HEK293 (cell line): ENCODE measurements around the gene KCNMA1.

Experiments used
- CTCF ChIA-PET: fragments of 350-600 bp; formaldehyde crosslinking; extraction: SDS; loops from one replicate; lab custom pipeline; 2021; ENCODE audit warnings: antibody characterized with exemption; lab: Yijun Ruan, JAX
- POLR2A ChIA-PET: fragments of 300-600 bp; formaldehyde crosslinking; extraction: SDS; loops from one replicate; lab custom pipeline; 2020; ENCODE audit warnings: antibody characterized with exemption, inconsistent platforms; lab: Yijun Ruan, JAX
- H3K27ac ChIP-seq: fragments of 200-500 bp; sonication (Bioruptor generic); 2 replicates; pipeline ENCODE4 v1.5.1; 2014; ENCODE audit warnings: low read depth, low read length, control low read depth, inconsistent platforms; ENCODE audit errors: extremely low read depth
- H3K36me3 ChIP-seq, 2 experiments: fragments of 200-500 bp in 1 of 2; sonication (Bioruptor generic) in 1 of 2; 1 replicate in 1 of 2; 2 replicates in 1 of 2; pipeline ENCODE4 v1.5.1; 2014 to 2017; ENCODE audit warnings: inconsistent platforms in 2 of 2, low read length in 2 of 2; ENCODE audit not compliant: control insufficient read depth in 2 of 2, insufficient read depth in 1 of 2
- H3K4me1 ChIP-seq: fragments of 200-500 bp; sonication (Bioruptor generic); 2 replicates; pipeline ENCODE4 v1.5.1; 2014; ENCODE audit warnings: mild to moderate bottlenecking, low read length, inconsistent platforms; ENCODE audit not compliant: control insufficient read depth, insufficient read depth
- H3K4me3 ChIP-seq: 2 replicates; pipeline ENCODE4 v1.5.1; 2011; ENCODE audit warnings: low read depth, mild to moderate bottlenecking, control low read depth, low read length, moderate library complexity
- H3K9me3 ChIP-seq: fragments of 200-500 bp; sonication (Bioruptor generic); 2 replicates; pipeline ENCODE4 v1.5.1; 2014; ENCODE audit warnings: low read depth, low read length, inconsistent platforms; ENCODE audit not compliant: control insufficient read depth, insufficient read depth
- BCL11B ChIP-seq: fragments of 450-650 bp; formaldehyde crosslinking; IDR thresholded peaks from 2 replicates; pipeline ENCODE4 v1.5.1; 2016; ENCODE audit warnings: low read depth, missing biosample characterization, missing genetic modification characterization
- INSM2 ChIP-seq: fragments of 450-650 bp; formaldehyde crosslinking; IDR thresholded peaks from 2 replicates; pipeline ENCODE4 v1.5.1; 2016; ENCODE audit warnings: missing biosample characterization, missing genetic modification characterization
- KLF10 ChIP-seq: fragments of 450-650 bp; IDR thresholded peaks from 2 replicates; pipeline ENCODE4 v1.5.1; 2018; ENCODE audit warnings: missing biosample characterization, mild to moderate bottlenecking, missing genetic modification characterization
- MYNN ChIP-seq: fragments of 450-650 bp; formaldehyde crosslinking; IDR thresholded peaks from 2 replicates; pipeline ENCODE4 v1.5.1; 2016; ENCODE audit warnings: missing biosample characterization, missing genetic modification characterization, borderline replicate concordance
- SCRT2 ChIP-seq: fragments of 450-650 bp; formaldehyde crosslinking; IDR thresholded peaks from 2 replicates; pipeline ENCODE4 v1.5.1; 2016; ENCODE audit warnings: missing biosample characterization, missing genetic modification characterization
- ZEB2 ChIP-seq: fragments of 450-650 bp; formaldehyde crosslinking; IDR thresholded peaks from 2 replicates; pipeline ENCODE4 v1.5.1; 2016; ENCODE audit warnings: missing biosample characterization, missing genetic modification characterization
- ZNF133 ChIP-seq: fragments of 450-650 bp; formaldehyde crosslinking; IDR thresholded peaks from 2 replicates; pipeline ENCODE4 v1.5.1; 2016; ENCODE audit warnings: missing biosample characterization, missing genetic modification characterization
- ZNF501 ChIP-seq: fragments of 450-650 bp; formaldehyde crosslinking; IDR thresholded peaks from 2 replicates; pipeline ENCODE4 v1.5.1; 2016; ENCODE audit warnings: missing biosample characterization, missing genetic modification characterization
- ZNF626 ChIP-seq: fragments of 450-650 bp; sonication (Bioruptor Pico); formaldehyde crosslinking; IDR thresholded peaks from 2 replicates; pipeline ENCODE4 v1.5.1; 2018; ENCODE audit warnings: missing biosample characterization, missing genetic modification characterization, inconsistent platforms
- ZNF639 ChIP-seq: fragments of 450-650 bp; formaldehyde crosslinking; IDR thresholded peaks from 2 replicates; pipeline ENCODE4 v1.5.1; 2016; ENCODE audit warnings: missing biosample characterization, missing genetic modification characterization
- ZNF658 ChIP-seq: fragments of 450-650 bp; formaldehyde crosslinking; IDR thresholded peaks from 2 replicates; pipeline ENCODE4; 2016; ENCODE audit warnings: missing biosample characterization, missing genetic modification characterization
- ZNF701 ChIP-seq: fragments of 450-650 bp; formaldehyde crosslinking; IDR thresholded peaks from 2 replicates; pipeline ENCODE4 v1.5.1; 2016; ENCODE audit warnings: missing biosample characterization, missing genetic modification characterization
- ZNF843 ChIP-seq: fragments of 450-650 bp; formaldehyde crosslinking; IDR thresholded peaks from 2 replicates; pipeline ENCODE4 v1.5.1; 2016; ENCODE audit warnings: missing biosample characterization, missing genetic modification characterization
- TF ChIP-seq, protein P1 (sequence below): fragments of 450-650 bp; formaldehyde crosslinking; IDR thresholded peaks from 2 replicates; pipeline ENCODE4 v1.5.1; 2016; ENCODE audit warnings: missing biosample characterization, missing genetic modification characterization
- TF ChIP-seq, protein P2 (sequence below): fragments of 450-650 bp; formaldehyde crosslinking; IDR thresholded peaks from 2 replicates; pipeline ENCODE4 v1.5.1; 2016; ENCODE audit warnings: missing biosample characterization, missing genetic modification characterization

KCNMA1 gene

DNA sequence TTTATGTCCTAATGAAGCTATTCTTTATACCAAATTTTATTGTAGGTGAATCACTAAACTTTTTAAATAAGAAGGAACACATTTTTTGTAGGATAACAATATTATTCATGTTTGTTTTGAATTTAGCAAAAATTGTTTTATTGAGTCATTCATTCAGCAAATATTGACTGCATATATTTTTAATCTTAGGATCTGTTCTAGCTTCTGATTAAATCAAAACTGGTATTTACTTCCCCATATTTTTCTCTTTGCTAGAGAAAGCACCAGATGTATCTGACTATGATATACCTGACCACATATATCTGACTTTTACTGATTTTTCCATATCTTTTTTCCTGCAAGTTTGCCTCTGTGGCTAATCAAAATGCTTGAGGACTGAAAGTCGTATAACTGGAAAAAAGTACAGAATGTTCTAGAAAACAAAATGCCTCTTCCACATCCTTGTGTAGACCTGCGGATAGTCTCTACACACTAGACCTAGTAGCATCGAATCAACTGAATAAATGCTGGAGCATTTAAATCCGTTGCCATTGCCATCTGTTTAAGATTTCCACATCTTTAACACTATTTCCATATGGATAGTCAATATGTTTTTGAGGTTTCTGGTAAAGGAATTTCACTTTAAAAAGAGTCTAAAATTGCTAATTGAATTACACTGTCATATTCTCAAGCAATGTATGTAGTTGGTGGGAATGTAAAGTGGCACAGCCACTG, 594.7 kb downstream of the KCNMA1 start:
- POLR2A ChIA-PET: no interaction called here
- TF ChIP-seq ZNF658 (tag by site-specific recombination) (no peak), ZNF843 (no peak), INSM2 (tag by site-specific recombination) (no peak), ZNF639 (tag by site-specific recombination) (no peak), ZNF501 (tag by site-specific recombination) (no peak), ZNF626 (tag by site-specific recombination) (no peak), BCL11B (tag by site-specific recombination) (no peak), ZNF133 (tag by site-specific recombination) (no peak), ZEB2 (no peak), KLF10 (no peak), MYNN (tag by site-specific recombination) (no peak)
- TF ChIP-seq, protein P1, sequence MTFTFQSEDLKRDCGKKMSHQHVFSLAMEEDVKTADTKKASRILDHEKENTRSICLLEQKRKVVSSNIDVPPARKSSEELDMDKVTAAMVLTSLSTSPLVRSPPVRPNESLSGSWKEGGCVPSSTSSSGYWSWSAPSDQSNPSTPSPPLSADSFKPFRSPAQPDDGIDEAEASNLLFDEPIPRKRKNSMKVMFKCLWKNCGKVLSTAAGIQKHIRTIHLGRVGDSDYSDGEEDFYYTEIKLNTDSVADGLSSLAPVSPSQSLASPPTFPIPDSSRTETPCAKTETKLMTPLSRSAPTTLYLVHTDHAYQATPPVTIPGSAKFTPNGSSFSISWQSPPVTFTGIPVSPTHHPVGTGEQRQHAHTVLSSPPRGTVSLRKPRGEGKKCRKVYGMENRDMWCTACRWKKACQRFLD (tag by site-specific recombination): no peak
- TF ChIP-seq, protein P2, sequence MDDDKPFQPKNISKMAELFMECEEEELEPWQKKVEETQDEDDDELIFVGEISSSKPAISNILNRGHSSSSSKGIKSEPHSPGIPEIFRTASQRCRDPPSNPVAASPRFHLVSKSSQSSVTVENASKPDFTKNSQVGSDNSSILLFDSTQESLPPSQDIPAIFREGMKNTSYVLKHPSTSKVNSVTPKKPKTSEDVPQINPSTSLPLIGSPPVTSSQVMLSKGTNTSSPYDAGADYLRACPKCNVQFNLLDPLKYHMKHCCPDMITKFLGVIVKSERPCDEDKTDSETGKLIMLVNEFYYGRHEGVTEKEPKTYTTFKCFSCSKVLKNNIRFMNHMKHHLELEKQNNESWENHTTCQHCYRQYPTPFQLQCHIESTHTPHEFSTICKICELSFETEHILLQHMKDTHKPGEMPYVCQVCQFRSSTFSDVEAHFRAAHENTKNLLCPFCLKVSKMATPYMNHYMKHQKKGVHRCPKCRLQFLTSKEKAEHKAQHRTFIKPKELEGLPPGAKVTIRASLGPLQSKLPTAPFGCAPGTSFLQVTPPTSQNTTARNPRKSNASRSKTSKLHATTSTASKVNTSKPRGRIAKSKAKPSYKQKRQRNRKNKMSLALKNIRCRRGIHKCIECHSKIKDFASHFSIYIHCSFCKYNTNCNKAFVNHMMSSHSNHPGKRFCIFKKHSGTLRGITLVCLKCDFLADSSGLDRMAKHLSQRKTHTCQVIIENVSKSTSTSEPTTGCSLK (tag by site-specific recombination): no peak
- H3K27ac ChIP-seq: no peak overlapping the region
- no peaks in the 10 kb centered on the region for H3K4me1 ChIP-seq
- no peaks in the 10 kb centered on the region for H3K36me3 ChIP-seq
- CTCF ChIA-PET: no interaction called here
- H3K9me3 ChIP-seq: no peaks in the 10 kb centered on the region
- no peak overlapping the region for H3K4me3 ChIP-seq

- Histone ChIP-seq H3K9me3 (no peaks in the 10 kb centered on the region), H3K4me1 (no peaks in the 10 kb centered on the region), H3K4me3 (no peak overlapping the region), H3K36me3 (no peaks in the 10 kb centered on the region), H3K27ac (no peak overlapping the region)
- ChIA-PET POLR2A (no interaction called here), CTCF (interaction anchor here (0.6 to 1.1 kb wide), 2 partner anchors 450 to 1855 kb away, joined by 3 read pairs; no protein-coding TSS in a partner anchor)
- TF ChIP-seq SCRT2 (tag by site-specific recombination): peak; percentile 69
- TF ChIP-seq ZNF701 (tag by site-specific recombination): no peak
These were observed 595.9 kb downstream of the KCNMA1 start for GRCh38 chr10:77041636-77042258.
